Ascending aorta (tissue), 2 donors: ENCODE measurements around the gene ITGB5. TPM values are rescaled to one million over a fixed set of nuclear protein-coding genes. Genes with fewer than 3 reads are reported as not detected.
A peak's percentile ranks its signal among the peaks of the same experiment; 100 is the strongest.

Source experiments
- DNase-seq, 2 donors: peaks; one replicate each; pipeline ENCODE4 v3.0.0-alpha.2; 2019; ENCODE audit warnings: low spot score in 2 of 2
- H3K27ac ChIP-seq, 2 donors: fragments of 200-600 bp; sonication (generic); one replicate each; pipeline ENCODE4 v1.5.1; 2016 to 2017; ENCODE audit warnings: mild to moderate bottlenecking in 1 of 2
- H3K27me3 ChIP-seq: fragments of 200-600 bp; sonication (generic); one replicate; pipeline ENCODE4 v1.5.1; 2017
- H3K36me3 ChIP-seq, 2 donors: fragments of 200-600 bp; sonication (generic); one replicate each; pipeline ENCODE4 v1.5.1; 2016
- H3K4me1 ChIP-seq, 2 donors: fragments of 200-600 bp; sonication (generic); one replicate each; pipeline ENCODE4 v1.5.1; 2016 to 2017; ENCODE audit warnings: mild to moderate bottlenecking in 1 of 2
- H3K4me3 ChIP-seq, 2 donors: fragments of 200-600 bp; sonication (generic); one replicate each; pipeline ENCODE4 v1.5.1; 2016 to 2017; ENCODE audit warnings: mild to moderate bottlenecking in 1 of 2
- H3K9me3 ChIP-seq, 2 donors: fragments of 200-600 bp; sonication (generic); one replicate each; pipeline ENCODE4 v1.5.1; 2016
- intact Hi-C: fragments of 100-400 bp; cut with DNase I; formaldehyde crosslinking; loops from one replicate; pipeline ENCODE4 v1.15.1; 2023
- total RNA-seq: library from RNA; depleted of rRNA; stranded (reverse); fragments of >200 nt; gene quantifications from one replicate; pipeline ENCODE4 v1.1.0, GENCODE V29; 2016
- TF ChIP-seq, protein P1 (sequence below), 3 experiments: fragments of 200-600 bp in 2 of 3; fragments of 450-650 bp in 1 of 3; sonication (generic) in 2 of 3; IDR thresholded peaks; one replicate each; pipeline ENCODE4 v1.5.1; 2016 to 2019; ENCODE audit warnings: antibody characterized with exemption in 3 of 3, mild to moderate bottlenecking in 1 of 3, moderate library complexity in 1 of 3

ITGB5 gene
- total RNA-seq, 1 donor from 2014 or later, result 595 TPM

DNA sequence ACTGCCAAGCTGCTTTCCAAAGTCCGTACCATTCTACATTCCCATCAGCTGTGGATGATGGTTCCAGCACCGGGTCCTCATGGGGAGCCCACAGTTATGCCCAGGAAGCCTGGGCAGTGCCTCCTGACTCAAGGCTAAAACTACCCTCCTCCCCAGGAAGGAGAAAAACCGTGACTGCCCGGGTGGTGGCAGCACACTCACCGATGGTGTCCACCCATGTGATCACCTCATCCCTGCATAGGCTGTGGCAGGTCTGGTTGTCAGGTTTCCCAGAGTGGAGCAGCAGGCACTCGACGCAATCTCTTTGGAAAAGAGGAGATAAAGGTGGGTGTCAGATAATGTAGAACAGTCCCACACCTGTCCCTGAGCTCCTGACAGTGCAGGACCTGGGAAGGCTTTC, 118.4 kb downstream of the ITGB5 start:
- intact Hi-C loops, result no loop called here
- DNase-seq, result no peak
- peaks cover 23 to 29% of the 10 kb centered on the region in 2 donors for H3K4me1 ChIP-seq
- TF ChIP-seq, protein P1, sequence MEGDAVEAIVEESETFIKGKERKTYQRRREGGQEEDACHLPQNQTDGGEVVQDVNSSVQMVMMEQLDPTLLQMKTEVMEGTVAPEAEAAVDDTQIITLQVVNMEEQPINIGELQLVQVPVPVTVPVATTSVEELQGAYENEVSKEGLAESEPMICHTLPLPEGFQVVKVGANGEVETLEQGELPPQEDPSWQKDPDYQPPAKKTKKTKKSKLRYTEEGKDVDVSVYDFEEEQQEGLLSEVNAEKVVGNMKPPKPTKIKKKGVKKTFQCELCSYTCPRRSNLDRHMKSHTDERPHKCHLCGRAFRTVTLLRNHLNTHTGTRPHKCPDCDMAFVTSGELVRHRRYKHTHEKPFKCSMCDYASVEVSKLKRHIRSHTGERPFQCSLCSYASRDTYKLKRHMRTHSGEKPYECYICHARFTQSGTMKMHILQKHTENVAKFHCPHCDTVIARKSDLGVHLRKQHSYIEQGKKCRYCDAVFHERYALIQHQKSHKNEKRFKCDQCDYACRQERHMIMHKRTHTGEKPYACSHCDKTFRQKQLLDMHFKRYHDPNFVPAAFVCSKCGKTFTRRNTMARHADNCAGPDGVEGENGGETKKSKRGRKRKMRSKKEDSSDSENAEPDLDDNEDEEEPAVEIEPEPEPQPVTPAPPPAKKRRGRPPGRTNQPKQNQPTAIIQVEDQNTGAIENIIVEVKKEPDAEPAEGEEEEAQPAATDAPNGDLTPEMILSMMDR (IDR thresholded peaks at IDR 0.05), result peak in 1 of 3 experiments; percentile 6
- no peak overlapping the region for H3K4me3 ChIP-seq
- H3K9me3 ChIP-seq, result no peaks in the 10 kb centered on the region
- H3K27me3 ChIP-seq, result no peaks in the 10 kb centered on the region
- H3K27ac ChIP-seq, result no peak overlapping the region
- H3K36me3 ChIP-seq, result peaks cover 62 to 73% of the 10 kb centered on the region in 2 donors

DNA sequence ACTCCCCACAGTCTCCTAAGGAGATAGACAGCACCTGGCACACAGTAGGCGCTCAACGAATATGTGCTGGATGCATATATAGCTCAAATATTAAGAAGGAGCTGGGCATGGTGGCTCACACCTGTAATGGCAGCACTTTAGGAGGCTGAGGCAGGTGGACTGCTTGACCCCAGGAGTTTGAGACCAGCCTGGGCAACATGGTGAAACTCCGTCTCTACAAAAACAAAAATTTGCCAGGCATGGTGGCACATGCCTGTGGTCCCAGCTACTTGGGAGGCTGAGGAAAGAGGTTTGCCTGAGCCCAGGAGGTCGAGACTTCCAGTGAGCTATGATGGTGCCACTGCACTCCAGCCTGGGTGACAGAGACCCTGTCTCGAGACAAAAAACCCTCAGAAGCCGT, 119.5 kb downstream of the ITGB5 start:
- H3K27me3 ChIP-seq, result no peaks in the 10 kb centered on the region
- peaks cover 16 to 22% of the 10 kb centered on the region in 2 donors for H3K4me1 ChIP-seq
- DNase-seq, result no peak
- no peaks in the 10 kb centered on the region for H3K9me3 ChIP-seq
- H3K4me3 ChIP-seq, result no peak overlapping the region
- H3K36me3 ChIP-seq, result peaks cover 70 to 75% of the 10 kb centered on the region in 2 donors
- TF ChIP-seq, protein P1 (IDR thresholded peaks at IDR 0.05), result no peak
- H3K27ac ChIP-seq, result no peak overlapping the region
- intact Hi-C loops, result no loop called here

DNA sequence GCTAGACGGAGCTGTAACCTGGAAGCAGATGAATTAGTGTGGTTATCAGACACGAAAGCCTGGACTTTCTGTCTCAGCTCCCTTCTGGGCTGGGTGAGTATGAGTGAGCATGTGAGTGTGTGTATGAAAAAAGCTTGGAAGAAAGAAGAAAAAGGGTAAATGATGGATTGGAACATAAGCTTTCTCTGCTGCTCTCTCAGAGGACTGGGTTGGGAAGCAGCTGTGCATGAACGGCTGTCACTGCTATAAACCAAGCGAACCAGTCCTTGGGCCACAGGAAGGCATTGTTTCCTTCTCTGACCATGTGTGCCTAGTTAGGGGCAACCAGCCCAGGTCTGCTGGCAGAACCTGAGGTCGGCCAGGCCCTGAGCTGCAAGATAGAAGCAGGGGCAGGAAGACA, 119.9 kb downstream of the ITGB5 start:
- H3K4me1 ChIP-seq, result peaks cover 12 to 17% of the 10 kb centered on the region in 2 donors
- H3K36me3 ChIP-seq, result peaks cover 74 to 76% of the 10 kb centered on the region in 2 donors
- DNase-seq, result no peak
- no peaks in the 10 kb centered on the region for H3K27me3 ChIP-seq
- H3K27ac ChIP-seq, result no peak overlapping the region
- TF ChIP-seq, protein P1 (IDR thresholded peaks at IDR 0.05), result no peak
- intact Hi-C loops, result no loop called here
- no peaks in the 10 kb centered on the region for H3K9me3 ChIP-seq
- no peak overlapping the region for H3K4me3 ChIP-seq

DNA sequence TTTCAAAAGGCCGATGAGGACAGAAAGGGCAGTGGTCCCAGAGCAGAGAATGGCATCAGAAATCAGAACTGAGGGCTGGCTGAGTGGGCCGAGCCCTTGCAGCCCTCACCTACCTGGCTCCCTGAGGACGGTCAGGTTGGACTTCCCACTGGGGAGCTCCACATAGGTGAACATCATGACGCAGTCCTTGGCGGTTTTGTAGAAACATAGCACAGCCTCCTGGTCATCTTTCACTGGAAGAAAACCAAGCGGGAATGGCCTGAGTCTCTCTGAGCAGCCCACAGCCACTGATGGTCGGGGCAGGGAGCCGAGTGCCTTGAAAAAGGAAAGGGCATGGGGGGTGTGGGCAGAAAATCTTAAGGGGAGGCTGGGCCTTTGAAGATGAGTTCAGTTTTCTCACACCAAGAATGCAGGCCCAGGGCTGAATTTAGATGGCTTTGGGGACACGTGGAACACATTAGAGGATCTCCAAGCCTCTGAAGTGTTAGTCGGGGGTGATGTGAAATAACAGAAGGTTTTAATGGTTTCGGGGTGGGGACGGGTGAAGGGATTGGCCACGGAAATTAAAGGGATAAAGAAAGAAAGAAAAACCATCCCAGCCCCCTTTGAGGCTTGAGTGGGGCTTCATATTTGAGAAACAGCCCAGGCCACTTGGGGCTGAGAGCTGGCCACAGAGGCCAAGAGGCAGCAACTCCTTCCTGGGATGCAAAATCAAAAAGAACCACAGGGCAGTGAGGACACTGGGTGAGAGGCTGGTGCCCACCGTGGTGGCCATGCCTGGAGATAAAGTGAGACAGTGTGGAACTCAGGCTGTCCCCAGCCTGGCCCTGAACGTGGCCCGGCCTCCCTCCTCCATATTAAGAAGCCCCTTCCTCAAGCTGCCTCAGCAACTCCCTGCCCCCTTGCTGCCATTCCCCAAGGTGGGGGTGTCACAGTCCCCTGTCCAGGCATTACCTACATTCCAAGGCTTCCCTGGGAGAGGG, 120.8 kb downstream of the ITGB5 start:
- Histone ChIP-seq H3K4me3 (no peak overlapping the region), H3K4me1 (peaks cover 7 to 14% of the 10 kb centered on the region in 2 donors), H3K9me3 (no peaks in the 10 kb centered on the region), H3K27ac (no peak overlapping the region), H3K36me3 (peaks cover 74 to 76% of the 10 kb centered on the region in 2 donors), H3K27me3 (no peaks in the 10 kb centered on the region)
- intact Hi-C loops, result no loop called here
- TF ChIP-seq, protein P1 (IDR thresholded peaks at IDR 0.05), result no peak
- no peak for DNase-seq

DNA sequence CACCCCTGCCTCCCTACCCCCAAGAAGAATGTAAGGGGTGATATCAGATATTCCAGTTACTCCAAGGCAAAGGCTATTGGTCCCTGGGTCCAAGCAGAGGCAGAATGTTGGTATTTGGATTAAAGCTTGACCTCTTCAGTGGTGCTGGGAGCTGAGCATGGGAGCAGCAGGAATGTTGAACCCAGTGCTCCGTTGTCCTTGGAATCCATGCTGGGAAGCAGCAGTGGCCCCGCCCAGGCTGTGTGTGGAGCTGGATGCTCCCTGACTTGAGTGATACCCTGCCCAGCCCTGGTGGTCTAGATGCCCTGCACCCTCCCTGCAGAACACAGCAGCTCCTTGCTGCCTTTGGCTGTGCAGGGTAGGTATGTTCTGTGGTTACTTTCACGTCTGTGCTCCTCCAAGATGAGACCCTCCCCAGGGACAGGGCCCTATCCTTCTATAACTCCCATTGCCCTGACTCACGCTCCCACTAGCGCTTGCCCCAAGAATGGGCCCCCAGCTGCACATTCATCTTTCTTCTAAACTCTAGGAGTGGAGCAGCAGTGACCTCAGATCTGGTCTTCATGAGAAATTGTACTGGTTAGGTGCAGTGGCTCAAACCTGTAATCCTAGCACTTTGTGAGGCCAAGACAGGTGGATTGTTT, 121.8 kb downstream of the ITGB5 start:
- H3K36me3 ChIP-seq, result peaks cover 74 to 76% of the 10 kb centered on the region in 2 donors
- no peak for DNase-seq
- H3K27ac ChIP-seq, result peak overlapping the region in 1 of 2 donors; percentile 28
- intact Hi-C loops, result no loop called here
- H3K27me3 ChIP-seq, result no peaks in the 10 kb centered on the region
- TF ChIP-seq, protein P1 (IDR thresholded peaks at IDR 0.05), result no peak
- H3K9me3 ChIP-seq, result no peaks in the 10 kb centered on the region
- H3K4me3 ChIP-seq, result no peak overlapping the region
- H3K4me1 ChIP-seq, result peaks cover under 1 to 13% of the 10 kb centered on the region in 2 donors
